Astrocyte (in vitro differentiated cells and primary cell): ENCODE data around the gene ARHGAP25.

ENCODE experiments used
- CTCF ChIP-seq: IDR thresholded peaks from 2 replicates; pipeline ENCODE4 v1.5.1; 2011; ENCODE audit warnings: low read depth, mild to moderate bottlenecking, inconsistent platforms, low read length, moderate library complexity; ENCODE audit not compliant: insufficient read depth
- EZH2 ChIP-seq: IDR thresholded peaks from 2 replicates; pipeline ENCODE4 v1.6.1; 2012; ENCODE audit warnings: mild to moderate bottlenecking, low read length, inconsistent platforms; ENCODE audit not compliant: insufficient read depth

GRCh38 chr2:68695971-68696370, 38.6 kb upstream of the ARHGAP25 start:
- TF ChIP-seq CTCF: no peak
- TF ChIP-seq EZH2: no peak
